NCI-H146 treated with DMSO at 0.1 percent for 48 hours (cell line): Measurements from ENCODE around the gene TUBGCP5.

Experiments used
- DNase-seq: peaks from one replicate; lab custom pipeline; 2025; ENCODE audit not compliant: unreplicated experiment; lab: John Stamatoyannopoulos, UW

Gene TUBGCP5

GRCh38 chr15:22979238-22980188, 59.9 kb downstream of the TUBGCP5 start:
- DNase-seq = no peak

GRCh38 chr15:22978691-22979237, 60.6 kb downstream of the TUBGCP5 start:
- DNase-seq = no peak

- no peak for DNase-seq
Measured at GRCh38 chr15:22974745-22975144, 64.6 kb downstream of the TUBGCP5 start.

- DNase-seq = no peak
Measured at GRCh38 chr15:22973987-22974386, 65.4 kb downstream of the TUBGCP5 start.

GRCh38 chr15:22973286-22973685, 66.1 kb downstream of the TUBGCP5 start:
- DNase-seq = peak; percentile 9

DNA sequence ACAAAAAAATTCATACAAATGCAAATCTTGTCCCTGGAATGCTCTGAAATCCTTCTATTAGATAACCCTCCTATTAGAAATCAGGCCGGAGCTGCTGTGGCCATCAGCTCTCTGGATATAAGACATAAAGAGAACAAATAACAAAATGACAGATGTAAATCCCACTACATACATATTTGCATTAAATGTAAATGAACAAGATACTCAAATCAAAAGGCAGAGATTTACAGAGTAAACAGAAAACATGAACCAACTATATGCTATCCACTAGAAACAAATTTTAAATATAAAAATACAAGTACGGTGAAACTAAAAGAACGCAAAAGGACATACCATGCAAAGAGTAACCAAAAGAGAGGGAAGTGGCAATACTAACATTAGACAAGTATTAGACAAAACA, 69.9 kb downstream of the TUBGCP5 start:
- no peak for DNase-seq

- no peak for DNase-seq
Measured at GRCh38 chr15:22968366-22968765, 71.0 kb downstream of the TUBGCP5 start.

DNA sequence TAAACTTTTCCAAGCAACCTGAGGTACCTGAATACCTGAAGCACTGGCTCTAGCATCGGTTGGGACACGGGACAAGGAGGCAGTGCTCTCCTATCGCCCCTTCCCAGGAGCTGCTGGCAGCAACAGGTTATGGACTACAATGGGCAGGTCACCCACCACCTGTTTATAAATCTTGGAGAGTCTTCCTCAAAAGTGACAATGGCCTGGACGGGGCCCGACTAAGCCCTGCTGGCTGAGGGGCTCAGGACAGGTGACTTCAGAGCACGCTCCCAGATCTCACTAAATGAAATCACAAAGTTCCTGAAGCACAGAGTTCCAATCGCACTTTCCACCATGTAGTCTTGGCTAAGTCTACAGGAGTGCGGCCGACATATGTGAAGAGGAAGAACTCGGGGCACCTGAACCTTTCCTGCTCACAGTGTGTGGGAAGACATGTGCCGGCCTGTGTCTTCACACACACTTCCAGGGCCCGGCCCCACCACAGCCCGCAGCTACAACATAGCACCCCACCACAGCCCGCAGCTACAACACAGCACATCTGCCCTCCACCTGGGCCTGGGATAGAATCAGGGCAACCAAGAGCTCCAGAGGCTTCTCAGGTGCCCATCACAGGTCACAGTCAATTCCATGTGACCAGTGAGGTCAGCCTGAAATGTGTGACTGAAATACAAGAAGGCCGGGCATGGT, 72.1 kb downstream of the TUBGCP5 start:
- DNase-seq = no peak

- no peak for DNase-seq
Measured at GRCh38 chr15:22966321-22967083, 72.9 kb downstream of the TUBGCP5 start.

GRCh38 chr15:22963641-22964040, 75.7 kb downstream of the TUBGCP5 start:
- no peak for DNase-seq

DNA sequence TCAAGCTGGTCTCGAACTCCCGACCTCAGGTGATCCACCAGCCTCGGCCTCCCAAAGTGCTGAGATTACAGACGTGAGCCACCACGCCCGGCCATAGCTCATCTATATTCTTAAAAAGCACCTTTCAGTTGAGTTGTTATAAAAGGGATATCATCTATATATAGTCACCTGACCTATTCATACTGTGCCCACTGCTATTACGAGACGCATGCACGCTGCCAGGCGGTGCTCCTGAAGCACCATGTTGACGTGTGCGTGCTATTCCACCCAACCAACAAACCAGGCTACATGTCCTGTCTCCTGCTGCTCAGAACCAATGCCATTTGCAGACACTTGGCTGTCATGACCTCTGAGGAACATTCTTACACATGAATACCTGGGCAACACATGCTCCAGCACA, 76.8 kb downstream of the TUBGCP5 start:
- no peak for DNase-seq

- no peak for DNase-seq
Measured at GRCh38 chr15:22961762-22962161, 77.6 kb downstream of the TUBGCP5 start.

- DNase-seq = no peak
Measured at GRCh38 chr15:22960556-22960955, 78.8 kb downstream of the TUBGCP5 start.

DNA sequence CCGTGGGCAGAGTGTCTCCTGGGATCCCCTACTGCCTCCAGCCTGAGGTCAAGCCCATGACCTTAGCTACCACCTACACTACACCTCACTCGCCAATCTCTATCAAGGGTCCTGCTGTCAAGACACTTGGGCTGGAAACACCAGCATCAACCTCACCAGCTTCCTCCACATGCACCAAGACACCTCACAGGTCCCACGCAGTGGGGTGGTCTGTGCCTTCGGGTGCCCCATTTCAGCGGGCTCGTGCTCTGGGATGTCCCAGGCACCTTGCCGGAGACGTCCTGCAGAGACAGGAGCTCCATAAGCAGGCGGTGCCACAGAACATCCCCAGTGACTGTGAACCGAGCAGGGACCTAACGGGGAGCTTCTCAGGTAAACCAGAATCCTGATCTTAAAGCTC, 79.2 kb downstream of the TUBGCP5 start:
- DNase-seq = no peak

- DNase-seq = no peak
Measured at GRCh38 chr15:22959321-22960101, 79.9 kb downstream of the TUBGCP5 start.

DNA sequence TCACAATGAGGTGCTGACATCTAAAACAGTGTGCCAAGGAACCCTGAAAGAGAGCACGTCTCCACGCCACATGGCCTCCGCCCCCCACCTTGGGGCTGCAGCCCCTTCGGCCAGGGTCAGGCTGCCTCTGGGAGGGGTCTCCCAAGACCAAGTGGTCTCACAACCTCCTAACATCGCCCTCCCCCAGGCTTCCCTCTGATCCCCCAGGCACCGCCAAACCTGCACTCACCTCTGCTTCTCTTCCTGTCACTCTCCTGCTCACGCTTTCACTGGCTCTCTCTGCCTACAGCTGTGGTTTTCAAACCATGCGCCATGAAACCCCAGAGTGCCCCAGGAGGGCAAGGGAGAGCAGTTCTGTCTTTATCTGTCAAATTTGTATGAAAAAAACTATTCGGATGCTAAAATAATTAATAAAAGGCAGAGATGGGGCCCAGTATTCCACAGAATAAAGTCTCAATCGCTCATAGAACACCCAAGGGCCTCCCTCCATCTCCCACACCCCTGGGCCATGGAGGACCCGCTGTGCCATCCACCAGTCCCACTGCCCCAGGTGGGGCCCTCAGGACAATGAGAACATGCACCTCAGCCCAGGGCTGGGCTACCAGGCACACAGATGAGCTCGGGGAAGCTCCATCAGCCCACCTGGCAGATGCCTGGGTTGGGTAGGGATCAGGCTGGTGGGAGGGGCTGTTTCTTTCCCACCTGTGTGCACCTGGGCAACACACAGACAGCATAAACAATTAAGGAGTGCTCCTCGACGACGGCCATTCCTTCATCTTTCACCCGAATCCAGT, 80.7 kb downstream of the TUBGCP5 start:
- no peak for DNase-seq

GRCh38 chr15:22956978-22957260, 82.5 kb downstream of the TUBGCP5 start:
- DNase-seq = no peak

DNA sequence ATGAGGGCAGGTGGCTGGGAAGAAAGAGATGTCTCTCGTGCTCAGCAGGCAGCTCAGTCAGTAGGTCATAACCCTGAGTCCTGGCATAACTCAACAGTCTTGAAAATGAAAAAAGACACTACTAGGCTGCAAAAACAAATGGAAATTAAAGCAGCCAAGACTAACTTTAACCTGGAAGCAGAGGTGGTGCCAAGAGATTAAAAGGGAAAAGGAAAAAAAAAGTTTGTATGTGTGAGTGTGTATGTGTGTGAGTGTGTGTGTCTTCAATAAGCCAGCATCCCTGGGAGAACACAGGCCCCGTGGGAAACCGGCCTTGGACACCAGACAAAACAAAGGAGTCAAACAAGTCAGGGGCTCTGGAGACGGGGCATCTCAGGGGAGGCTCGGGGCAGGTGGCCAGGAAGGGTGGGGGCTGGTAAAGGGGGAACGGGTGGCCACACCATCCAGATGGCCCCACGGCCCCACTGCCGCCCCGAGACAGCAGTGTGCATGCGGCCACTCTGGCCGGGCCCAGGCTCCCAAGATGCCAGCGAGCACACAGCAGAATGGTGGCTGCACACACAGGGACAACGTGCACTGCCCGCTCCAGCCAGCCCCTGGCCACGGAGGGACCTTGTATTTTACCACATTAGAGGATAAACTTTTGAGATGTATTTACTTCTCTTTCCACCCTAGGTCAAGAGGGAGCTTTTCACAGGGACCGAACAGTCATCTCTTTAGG, 83.0 kb downstream of the TUBGCP5 start:
- no peak for DNase-seq

DNA sequence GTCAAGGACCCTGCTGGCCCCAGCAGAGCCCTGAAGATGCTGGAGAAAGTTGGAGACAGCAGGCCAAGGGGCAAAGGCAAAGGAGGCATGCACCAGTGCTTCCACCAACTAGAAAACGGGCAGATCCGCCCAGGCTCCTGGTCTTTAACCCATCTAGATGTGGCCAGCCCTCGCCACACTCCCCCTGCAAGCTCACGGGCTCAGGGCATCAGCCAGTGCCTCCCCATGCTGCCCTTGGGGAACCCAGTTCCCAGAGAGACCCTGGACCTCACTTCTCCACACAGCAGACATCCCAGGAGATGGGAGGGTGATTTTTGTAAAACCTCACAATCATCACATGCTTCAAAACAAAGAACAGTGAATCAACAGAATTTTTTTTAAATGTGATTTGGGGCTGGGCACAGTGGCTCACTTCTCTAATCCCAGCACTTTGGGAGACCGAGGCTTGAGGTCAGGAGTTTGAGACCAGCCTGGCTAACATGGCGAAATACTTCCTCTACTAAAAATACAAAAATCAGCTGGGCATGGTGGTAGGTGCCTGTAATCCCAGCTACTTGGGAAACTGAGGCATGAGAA, 83.7 kb downstream of the TUBGCP5 start:
- no peak for DNase-seq
